GM21390 (cell line): ENCODE data around the gene MTURN.
"Not testable (repeated sequence)": the region's sequence is repeated elsewhere in the genome, so short reads cannot be mapped to it uniquely, and the experiment has no call there.

Experiments
- ATAC-seq: cut with Tn5 transposase; IDR thresholded peaks from one replicate; pipeline ENCODE4 v1.9.1; 2021; ENCODE audit not compliant: unreplicated experiment

Gene MTURN

DNA sequence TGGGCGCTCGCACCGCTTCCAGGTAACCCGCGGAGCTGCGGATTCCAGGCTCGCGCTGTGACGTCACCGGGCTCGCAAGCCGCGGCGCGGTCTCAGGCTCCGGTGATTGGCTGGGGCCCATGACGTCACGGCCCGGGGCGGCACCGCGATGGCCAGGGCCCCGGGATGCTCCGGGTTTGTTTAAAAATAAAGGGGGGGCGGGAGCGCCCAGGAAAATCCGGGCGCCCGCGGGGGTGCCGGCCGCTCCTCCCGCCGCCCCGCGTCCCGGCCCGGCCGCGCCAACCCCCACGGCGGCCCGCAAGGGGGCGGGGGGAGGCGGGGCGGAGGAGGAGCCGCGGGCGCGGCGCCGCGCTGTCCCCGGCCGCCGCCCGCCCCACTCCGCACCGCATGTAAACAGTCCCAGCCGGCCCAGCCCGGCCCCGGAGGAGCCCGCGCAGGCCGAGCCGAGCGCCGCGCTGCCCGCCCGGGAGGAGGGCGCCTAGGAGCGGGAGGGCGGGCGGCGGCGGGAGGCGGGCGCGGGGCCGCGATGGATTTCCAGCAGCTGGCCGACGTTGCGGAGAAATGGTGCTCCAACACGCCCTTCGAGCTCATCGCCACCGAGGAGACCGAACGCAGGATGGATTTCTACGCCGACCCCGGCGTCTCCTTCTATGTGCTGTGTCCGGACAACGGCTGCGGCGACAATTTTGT lies at the start of gene MTURN:
Gene MTURN, plus strand, starts transcription at position 376 of the 690 bp plus-strand sequence. Its CDS starts 151 bp downstream, at position 527.
- ATAC-seq, result peak; percentile 89

- ATAC-seq, result no peak
These were observed 48.3 kb upstream of the MTURN start for GRCh38 chr7:30086529-30086928.

GRCh38 chr7:30087371-30087770 lies 47.4 kb upstream of the MTURN start:
- ATAC-seq, result no peak

- ATAC-seq, result no peak
These were observed 46.4 kb upstream of the MTURN start for GRCh38 chr7:30088362-30088761.

GRCh38 chr7:30090111-30090510 lies 44.7 kb upstream of the MTURN start:
- no peak for ATAC-seq

GRCh38 chr7:30091491-30091912 lies 43.3 kb upstream of the MTURN start:
- ATAC-seq, result no peak

DNA sequence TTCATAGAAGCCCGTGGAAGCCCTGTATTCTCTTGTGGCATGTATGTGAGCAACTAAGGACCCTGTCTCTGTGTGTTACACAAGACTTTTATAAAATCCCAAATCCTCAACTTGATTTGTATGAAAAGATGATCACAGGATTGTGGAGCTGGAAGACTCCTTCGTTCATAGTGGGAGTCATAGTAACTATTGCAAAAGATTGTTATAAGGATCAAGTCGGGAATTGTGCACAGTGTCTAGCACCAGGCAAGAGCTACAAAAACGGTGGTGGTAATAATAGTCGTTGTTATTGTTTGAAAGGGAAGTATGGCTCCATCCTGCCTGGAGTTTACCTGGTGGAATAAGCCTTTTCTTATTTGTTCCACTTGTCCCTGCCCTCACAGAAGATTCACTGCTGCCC lies 42.8 kb upstream of the MTURN start:
- no peak for ATAC-seq

- no peak for ATAC-seq
These were observed 41.3 kb upstream of the MTURN start for GRCh38 chr7:30093420-30093952.

DNA sequence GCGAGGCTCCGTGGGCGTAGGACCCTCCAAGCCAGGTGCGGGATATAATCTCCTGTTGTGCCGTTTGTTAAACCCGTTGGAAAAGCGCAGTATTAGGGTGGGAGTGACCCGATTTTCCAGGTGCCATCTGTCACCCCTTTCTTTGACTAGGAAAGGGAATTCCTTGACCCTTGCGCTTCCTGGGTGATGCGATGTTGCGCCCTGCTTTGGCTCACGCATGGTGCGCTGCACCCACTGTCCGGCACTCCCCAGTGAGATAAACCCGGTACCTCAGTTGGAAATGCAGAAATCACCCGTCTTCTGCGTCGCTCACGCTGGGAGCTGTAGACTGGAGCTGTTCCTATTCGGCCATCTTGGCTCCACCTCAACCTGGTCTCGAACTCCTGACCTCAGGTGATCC lies 36.2 kb upstream of the MTURN start:
- not testable (repeated sequence) for ATAC-seq

- no peak for ATAC-seq
These were observed 32.5 kb upstream of the MTURN start for GRCh38 chr7:30102281-30102680.

- no peak for ATAC-seq
These were observed 30.6 kb upstream of the MTURN start for GRCh38 chr7:30104157-30104556.

GRCh38 chr7:30112103-30112713 lies 22.6 kb upstream of the MTURN start:
- no peak for ATAC-seq

DNA sequence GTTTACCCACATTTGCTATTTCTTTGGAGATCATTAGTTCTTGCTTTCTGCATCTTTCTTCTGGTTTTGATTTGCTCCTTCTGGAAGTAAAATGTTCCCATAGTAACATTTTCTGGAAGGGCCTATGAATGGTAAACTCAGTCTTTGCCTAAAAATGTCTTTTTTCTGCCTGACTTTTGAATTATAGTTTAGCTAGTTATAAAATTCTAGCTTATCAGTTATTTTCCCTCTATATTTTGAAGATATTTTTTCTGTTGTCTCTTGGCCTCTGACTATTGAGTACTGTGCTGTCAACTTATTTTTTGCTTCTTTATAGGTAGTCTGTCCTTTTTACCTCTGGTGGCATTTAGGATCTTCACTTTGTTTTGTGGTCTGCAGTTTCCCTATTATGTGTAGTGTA lies 21.6 kb upstream of the MTURN start:
- ATAC-seq, result no peak

GRCh38 chr7:30114536-30115238 lies 20.1 kb upstream of the MTURN start:
- no peak for ATAC-seq

DNA sequence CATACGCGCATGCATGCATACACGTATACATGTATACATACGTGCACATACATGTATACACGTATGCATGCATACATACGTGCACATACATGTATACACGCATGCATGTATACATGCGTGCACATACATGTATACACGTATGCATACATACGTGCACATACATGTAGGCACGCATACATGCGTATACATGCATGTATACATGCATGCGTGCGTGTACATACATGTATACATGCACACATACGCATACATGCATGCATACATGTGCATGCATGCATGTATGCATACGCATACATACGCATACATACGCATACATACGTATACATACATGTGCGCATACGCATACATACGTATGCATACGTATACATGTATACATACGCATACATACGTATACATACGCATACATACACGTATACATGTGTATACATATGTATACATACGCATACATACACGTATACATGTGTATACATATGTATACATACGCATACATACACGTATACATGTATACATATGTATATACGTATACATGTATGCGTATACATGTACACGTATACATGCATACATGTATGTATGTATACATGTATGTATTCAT lies 19.0 kb upstream of the MTURN start:
- ATAC-seq, result no peak

DNA sequence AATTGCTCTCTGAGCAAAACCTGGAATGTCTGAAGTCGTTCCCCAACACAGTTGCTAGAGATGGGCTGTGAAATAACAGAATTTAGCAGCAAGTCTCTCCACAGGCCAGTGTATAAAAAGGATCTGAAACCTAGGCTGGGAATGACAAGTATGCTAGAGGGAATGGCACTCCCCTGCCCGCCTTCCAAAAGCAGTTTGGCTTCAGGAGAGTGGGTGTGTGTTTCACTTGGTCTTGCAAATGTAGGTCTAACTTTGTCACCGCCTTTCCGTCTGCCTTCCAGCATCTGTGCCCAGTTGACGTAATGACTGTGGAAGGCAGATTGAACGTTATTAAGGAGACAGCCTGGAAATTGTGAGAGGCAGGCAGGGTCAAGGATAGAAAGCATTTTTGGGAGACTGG lies 18.0 kb upstream of the MTURN start:
- no peak for ATAC-seq

- no peak for ATAC-seq
These were observed 16.9 kb upstream of the MTURN start for GRCh38 chr7:30117896-30118295.

DNA sequence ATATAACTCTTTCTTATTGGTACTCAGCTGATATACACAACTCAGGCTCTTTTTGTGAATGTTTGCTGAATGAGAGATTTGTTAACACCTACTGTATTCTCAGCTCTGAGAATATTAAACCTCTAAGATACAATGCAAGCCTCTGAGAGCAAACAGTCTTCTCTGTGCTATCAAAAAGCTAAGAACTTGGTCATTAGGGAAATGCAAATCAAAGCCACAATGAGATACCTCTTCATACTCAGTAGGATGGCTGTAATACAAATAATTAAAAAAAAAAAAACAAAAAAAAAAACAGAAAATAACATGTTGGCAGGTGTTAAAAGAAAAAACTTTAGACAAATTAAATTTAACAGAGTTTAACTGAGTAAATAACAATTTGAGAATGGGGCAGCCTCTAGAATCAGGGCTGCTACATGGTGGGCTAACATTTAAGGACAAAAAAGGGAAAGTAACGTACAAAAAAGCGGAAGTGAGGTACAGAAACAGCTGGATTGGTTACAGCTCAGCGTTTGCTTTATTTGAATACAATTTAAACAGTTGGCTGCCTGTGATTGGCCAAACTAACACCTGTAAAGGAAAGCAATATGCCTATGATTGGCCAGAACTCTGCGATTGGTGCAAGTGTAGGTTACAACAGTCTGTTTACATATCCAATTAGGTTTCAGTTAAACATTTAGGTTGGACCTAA lies 14.8 kb upstream of the MTURN start:
- no peak for ATAC-seq

- ATAC-seq, result no peak
These were observed 813 bp upstream of the MTURN start for GRCh38 chr7:30133736-30134610.
